HPDE6-E6E7 (cell line): ENCODE results near the gene DNASE1L3.
"Not testable (repeated sequence)": the region's sequence is repeated elsewhere in the genome, so short reads cannot be mapped to it uniquely, and the experiment has no call there.

Experiments used
- DNase-seq: peaks from one replicate; pipeline ENCODE4 v3.0.0; 2011; ENCODE audit warnings: missing footprints; ENCODE audit errors: extremely low spot score

Gene DNASE1L3

GRCh38 chr3:58210761-58211460, at the start of gene DNASE1L3:
TSS of gene DNASE1L3 (minus strand) at chr3:58210972. CDS start at chr3:58210906, 66 bp downstream.
- DNase-seq = no peak

GRCh38 chr3:58260261-58260731, 49.5 kb upstream of the DNASE1L3 start:
- no peak for DNase-seq

GRCh38 chr3:58258392-58259055, 47.8 kb upstream of the DNASE1L3 start:
- DNase-seq = no peak

- DNase-seq = no peak
These were observed 45.7 kb upstream of the DNASE1L3 start for GRCh38 chr3:58256511-58256910.

- no peak for DNase-seq
These were observed 45.3 kb upstream of the DNASE1L3 start for GRCh38 chr3:58256061-58256460.

- DNase-seq = no peak
These were observed 43.4 kb upstream of the DNASE1L3 start for GRCh38 chr3:58254144-58254543.

GRCh38 chr3:58251631-58252035, 40.9 kb upstream of the DNASE1L3 start:
- DNase-seq = no peak

GRCh38 chr3:58250093-58250707, 39.4 kb upstream of the DNASE1L3 start:
- DNase-seq = no peak

- no peak for DNase-seq
These were observed 38.8 kb upstream of the DNASE1L3 start for GRCh38 chr3:58249358-58250092.

GRCh38 chr3:58246148-58247047, 35.6 kb upstream of the DNASE1L3 start:
- DNase-seq = no peak

GRCh38 chr3:58243976-58244585, 33.3 kb upstream of the DNASE1L3 start:
- no peak for DNase-seq

GRCh38 chr3:58242860-58243259, 32.1 kb upstream of the DNASE1L3 start:
- DNase-seq = not testable (repeated sequence)

- DNase-seq = no peak
These were observed 31.6 kb upstream of the DNASE1L3 start for GRCh38 chr3:58242340-58242739.

GRCh38 chr3:58241306-58242044, 30.7 kb upstream of the DNASE1L3 start:
- DNase-seq = no peak

- DNase-seq = no peak
These were observed 28.1 kb upstream of the DNASE1L3 start for GRCh38 chr3:58238830-58239229.

- DNase-seq = no peak
These were observed 27.3 kb upstream of the DNASE1L3 start for GRCh38 chr3:58237941-58238681.

- DNase-seq = peak; percentile 37
These were observed 26.6 kb upstream of the DNASE1L3 start, which contains the start of gene ABHD6 for GRCh38 chr3:58237238-58237940. TSS of gene ABHD6 (plus strand) at chr3:58237792. CDS start at chr3:58256587, 18,795 bp downstream.

GRCh38 chr3:58236527-58237237, 25.9 kb upstream of the DNASE1L3 start:
- DNase-seq = no peak
